Stomach (tissue), 9 donors: ENCODE measurements around the gene HLA-F. TPM values are rescaled to one million over a fixed set of nuclear protein-coding genes. Genes with fewer than 3 reads are reported as not detected.

Experiments
- DNase-seq, 2 donors: peaks; one replicate each; pipeline versions ENCODE4 v3.0.0 to v3.0.0-alpha.2; 2013 to 2019
- H3K27ac ChIP-seq, 5 donors: fragments of 200-600 bp in 4 of 5; sonication (generic) in 4 of 5; one replicate each; pipeline ENCODE4 v1.5.1; 2013 to 2019; ENCODE audit warnings: mild to moderate bottlenecking in 1 of 5, moderate library complexity in 1 of 5
- H3K27me3 ChIP-seq, 3 donors: fragments of 200-600 bp; sonication (generic); one replicate each; pipeline ENCODE4 v1.5.1; 2017 to 2019; ENCODE audit warnings: mixed run types in 1 of 3
- H3K36me3 ChIP-seq, 4 donors: fragments of 200-600 bp; sonication (generic); 1 replicate in 3 of 4; 2 replicates in 1 of 4; pipeline ENCODE4 v1.5.1; 2016 to 2019
- H3K4me1 ChIP-seq, 4 donors: fragments of 200-600 bp; sonication (generic); one replicate each; pipeline ENCODE4 v1.5.1; 2016 to 2019
- H3K4me3 ChIP-seq, 4 donors: fragments of 200-600 bp; sonication (generic) in 3 of 4; one replicate each; pipeline ENCODE4 v1.5.1; 2016 to 2019; ENCODE audit warnings: mild to moderate bottlenecking in 1 of 4
- H3K9me3 ChIP-seq, 4 donors: fragments of 200-600 bp; sonication (generic); one replicate each; pipeline ENCODE4 v1.5.1; 2016 to 2019
- EP300 ChIP-seq: sonication (generic); formaldehyde crosslinking; IDR thresholded peaks from one replicate; pipeline ENCODE4 v1.6.1; 2017; ENCODE audit warnings: antibody characterized with exemption
- POLR2A ChIP-seq, 4 donors: fragments of 450-650 bp; IDR thresholded peaks; one replicate each; pipeline ENCODE4 v1.6.1; 2016; ENCODE audit warnings: antibody characterized with exemption in 4 of 4, control low read depth in 2 of 4, mild to moderate bottlenecking in 1 of 4, moderate library complexity in 1 of 4
- POLR2AphosphoS5 ChIP-seq, 3 donors: sonication (generic); formaldehyde crosslinking; IDR thresholded peaks; one replicate each; pipeline ENCODE4 v1.6.1; 2016; ENCODE audit warnings: antibody characterized with exemption in 3 of 3
- WGBS, 5 donors: extraction: QIAGEN DNeasy Blood & Tissue Kit in 3 of 5; methylation state at CpG; one replicate each; pipeline versions ENCODE4 v1.1.5 to v1.1.7; 2013 to 2018; 5-methylcytosine and 5-hydroxymethylcytosine counted together
- intact Hi-C: fragments of 100-400 bp; cut with DNase I; formaldehyde crosslinking; loops from one replicate; pipeline ENCODE4 v1.15.1; 2023; ENCODE audit warnings: low total_unique reads
- polyA plus RNA-seq, 3 donors: library from polyadenylated mRNA; stranded (reverse); fragments of 200-250 nt; gene quantifications; one replicate each; pipeline ENCODE4 v1.2.3, GENCODE V29; 2013
- small RNA-seq, 4 donors: library from RNA; depleted of rRNA; stranded (forward); fragments of <200 nt; gene quantifications; one replicate each; pipeline ENCODE3, GENCODE V24; 2016
- total RNA-seq, 5 donors: library from RNA; depleted of rRNA; stranded (reverse); fragments of >200 nt; gene quantifications; one replicate each; pipeline versions ENCODE4 v1.1.0 to v1.2.3, GENCODE V29; 2014 to 2016
- TF ChIP-seq, protein P1 (sequence below), 7 experiments: fragments of 450-650 bp in 4 of 7; fragments of 200-600 bp in 3 of 7; sonication (generic) in 3 of 7; IDR thresholded peaks; one replicate each; pipeline ENCODE4 v1.5.1; 2016 to 2019; ENCODE audit warnings: antibody characterized with exemption in 7 of 7, control low read depth in 2 of 7, mild to moderate bottlenecking in 1 of 7
- donor health status: healthy with polysubstance abuse.
- donor health status: Bipolar disorder and iron deficiency.
- donor health status: healthy.

Gene HLA-F
- total and polyA plus RNA-seq, 8 donors = 17.2 to 164 (median 96.6) TPM

DNA sequence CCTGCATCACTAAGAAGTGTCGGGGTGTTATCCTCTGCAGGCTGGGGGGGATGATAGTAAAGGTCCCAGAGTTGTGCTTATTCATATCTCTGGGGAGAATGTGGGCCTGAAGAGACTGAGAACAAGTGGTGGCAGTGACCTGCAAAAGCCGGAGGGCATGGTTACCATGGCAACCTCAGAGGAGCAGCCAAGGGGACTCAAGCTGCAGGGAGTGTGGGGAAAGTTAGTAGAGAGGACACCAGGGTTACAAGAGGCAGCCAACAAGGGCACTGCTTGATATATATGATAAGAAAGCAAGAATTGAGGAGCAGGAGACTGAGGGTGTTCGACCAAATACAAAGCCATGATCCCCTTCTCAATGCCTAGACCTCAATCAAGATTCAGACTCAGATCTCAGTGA lies 46.1 kb downstream of the HLA-F start:
- Histone ChIP-seq H3K9me3 (no peaks in the 10 kb centered on the region), H3K36me3 (no peaks in the 10 kb centered on the region), H3K4me1 (no peaks in the 10 kb centered on the region), H3K27ac (no peak overlapping the region), H3K27me3 (peaks cover 0 to 13% (median 0%) of the 10 kb centered on the region in 3 donors), H3K4me3 (no peak overlapping the region)
- no peak for TF ChIP-seq POLR2AphosphoS5 (IDR thresholded peaks at IDR 0.05)
- no peak for TF ChIP-seq EP300
- no peak for TF ChIP-seq POLR2A (IDR thresholded peaks at IDR 0.05)
- TF ChIP-seq, protein P1, sequence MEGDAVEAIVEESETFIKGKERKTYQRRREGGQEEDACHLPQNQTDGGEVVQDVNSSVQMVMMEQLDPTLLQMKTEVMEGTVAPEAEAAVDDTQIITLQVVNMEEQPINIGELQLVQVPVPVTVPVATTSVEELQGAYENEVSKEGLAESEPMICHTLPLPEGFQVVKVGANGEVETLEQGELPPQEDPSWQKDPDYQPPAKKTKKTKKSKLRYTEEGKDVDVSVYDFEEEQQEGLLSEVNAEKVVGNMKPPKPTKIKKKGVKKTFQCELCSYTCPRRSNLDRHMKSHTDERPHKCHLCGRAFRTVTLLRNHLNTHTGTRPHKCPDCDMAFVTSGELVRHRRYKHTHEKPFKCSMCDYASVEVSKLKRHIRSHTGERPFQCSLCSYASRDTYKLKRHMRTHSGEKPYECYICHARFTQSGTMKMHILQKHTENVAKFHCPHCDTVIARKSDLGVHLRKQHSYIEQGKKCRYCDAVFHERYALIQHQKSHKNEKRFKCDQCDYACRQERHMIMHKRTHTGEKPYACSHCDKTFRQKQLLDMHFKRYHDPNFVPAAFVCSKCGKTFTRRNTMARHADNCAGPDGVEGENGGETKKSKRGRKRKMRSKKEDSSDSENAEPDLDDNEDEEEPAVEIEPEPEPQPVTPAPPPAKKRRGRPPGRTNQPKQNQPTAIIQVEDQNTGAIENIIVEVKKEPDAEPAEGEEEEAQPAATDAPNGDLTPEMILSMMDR (IDR thresholded peaks at IDR 0.05) = no peak
- DNase-seq = no peak
- 61 to 72% (median 65%) methylated on average over 3 of the region's 3 CpGs for WGBS, 5 donors
- intact Hi-C loops = no loop called here

DNA sequence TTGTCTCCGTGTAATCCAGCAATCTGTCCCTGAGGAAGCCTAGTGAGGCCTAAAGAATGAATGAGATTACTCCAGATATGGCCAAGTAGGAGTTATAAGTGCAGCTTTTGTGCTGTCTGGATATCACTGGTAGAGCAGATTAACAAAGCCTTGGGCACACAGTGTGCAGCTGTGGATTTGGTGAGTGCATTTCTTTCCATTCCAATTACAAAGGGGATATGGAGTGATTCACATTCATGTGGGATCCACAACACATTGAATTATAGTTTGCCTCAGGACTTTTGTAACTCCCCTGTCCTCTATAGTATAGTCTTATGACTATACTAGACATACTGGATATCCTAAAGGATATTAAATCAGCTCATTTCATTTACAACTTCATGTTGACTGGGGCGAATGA lies 47.1 kb downstream of the HLA-F start:
- intact Hi-C loops = no loop called here

GRCh38 chr6:29776684-29777083 lies 53.5 kb downstream of the HLA-F start:
- H3K4me1 ChIP-seq = no peaks in the 10 kb centered on the region
- H3K4me3 ChIP-seq = no peak overlapping the region
- no peaks in the 10 kb centered on the region for H3K36me3 ChIP-seq
- H3K9me3 ChIP-seq = no peaks in the 10 kb centered on the region
- peaks cover 0 to 5% (median 0%) of the 10 kb centered on the region in 3 donors for H3K27me3 ChIP-seq
- no peak for DNase-seq
- no peak overlapping the region for H3K27ac ChIP-seq
- intact Hi-C loops = no loop called here
- TF ChIP-seq EP300 (no peak), POLR2A (IDR thresholded peaks at IDR 0.05) (no peak), POLR2AphosphoS5 (IDR thresholded peaks at IDR 0.05) (no peak)
- TF ChIP-seq, protein P1 (IDR thresholded peaks at IDR 0.05) = no peak
- 57 to 96% (median 78%) methylated on average over 2 of the region's 2 CpGs for WGBS, 5 donors

More for the DNA sequence above, 47.1 kb downstream of the HLA-F start:
- no peak for TF ChIP-seq POLR2AphosphoS5 (IDR thresholded peaks at IDR 0.05)
- no peak for TF ChIP-seq EP300
- TF ChIP-seq POLR2A (IDR thresholded peaks at IDR 0.05) = no peak
- TF ChIP-seq, protein P1 (IDR thresholded peaks at IDR 0.05) = no peak
- Histone ChIP-seq H3K27ac (no peak overlapping the region), H3K4me1 (no peaks in the 10 kb centered on the region), H3K4me3 (no peak overlapping the region), H3K9me3 (no peaks in the 10 kb centered on the region), H3K36me3 (no peaks in the 10 kb centered on the region), H3K27me3 (peaks cover 0 to 13% (median 0%) of the 10 kb centered on the region in 3 donors)
- DNase-seq = no peak
- WGBS, 5 donors = 70 to 87% (median 74%) methylated on average over 2 of the region's 2 CpGs

Small RNA genes within 50 kb of the gene (small RNA-seq; reads per million reads assigned to genes)
- gene AL645939.2 (0 reads per million in 4 donors), gene AL645939.3 (0 reads per million in 4 donors), gene AL645939.4 (0 reads per million in 4 donors), gene RF00019 (0 reads per million in 4 donors)

Other genes starting within 250 kb of the HLA-F start
- gene MAS1L, start 235.5 kb upstream of the HLA-F start, total RNA-seq = under 1 TPM in 1 of 5 donors, not detected in 4; 0.55 TPM
- not detected for gene MAS1L, start 235.5 kb upstream of the HLA-F start, polyA plus RNA-seq
- gene UBD, start 163.7 kb upstream of the HLA-F start, total RNA-seq = 10 to 100 TPM in 1 of 5 donors, 1 to 10 TPM in 1, not detected in 3; 4.2 to 40.3 TPM
- gene UBD, start 163.7 kb upstream of the HLA-F start, polyA plus RNA-seq = 10 to 100 TPM in 1 of 3 donors, 1 to 10 TPM in 2; 4.0 to 65.8 (median 7.7) TPM
- not detected for gene OR2H2, start 138.3 kb upstream of the HLA-F start, total RNA-seq
- not detected for gene OR2H2, start 138.3 kb upstream of the HLA-F start, polyA plus RNA-seq
- gene GABBR1, start 90.3 kb upstream of the HLA-F start, total RNA-seq = 100 to 1,000 TPM in 1 of 5 donors, 10 to 100 TPM in 4; 29.3 to 101 (median 38.7) TPM
- 10 to 100 TPM in 1 of 3 donors, 1 to 10 TPM in 2; 4.5 to 22.0 (median 6.3) TPM for gene GABBR1, start 90.3 kb upstream of the HLA-F start, polyA plus RNA-seq
- not detected for gene MOG, start 66.3 kb upstream of the HLA-F start, total RNA-seq
- not detected for gene MOG, start 66.3 kb upstream of the HLA-F start, polyA plus RNA-seq
- not detected for gene ZFP57, start 42.3 kb upstream of the HLA-F start, total RNA-seq
- gene ZFP57, start 42.3 kb upstream of the HLA-F start, polyA plus RNA-seq = under 1 TPM in 1 of 3 donors, not detected in 2; 0.08 TPM
- not detected for gene HLA-G, start 104.4 kb downstream of the HLA-F start, total RNA-seq
- gene HLA-G, start 104.4 kb downstream of the HLA-F start, polyA plus RNA-seq = 1 to 10 TPM in 1 of 3 donors, under 1 TPM in 1, not detected in 1; 0.10 to 3.6 TPM
- 100 to 1,000 TPM; 290 to 910 (median 313) TPM for gene HLA-A, start 219.1 kb downstream of the HLA-F start, total RNA-seq
- gene HLA-A, start 219.1 kb downstream of the HLA-F start, polyA plus RNA-seq = 100 to 1,000 TPM; 142 to 628 (median 276) TPM